Natural killer cell (primary cell): ENCODE measurements around the gene ARHGAP26. TPM values are rescaled to one million over a fixed set of nuclear protein-coding genes. Genes with fewer than 3 reads are reported as not detected.
A peak's percentile ranks its signal among the peaks of the same experiment; 100 is the strongest.

Experiments used
- ATAC-seq, 3 donors: fragments of 150-1000 bp in 2 of 3; fragments of 200-7000 bp in 1 of 3; cut with Tn5 transposase; 1 replicate in 1 of 3; 2 replicates in 2 of 3; pipeline ENCODE4 v1.10.0; 2021; ENCODE audit warnings: mild to moderate bottlenecking in 2 of 3, moderate library complexity in 2 of 3
- DNase-seq, 2 donors: peaks; one replicate each; pipeline versions ENCODE4 v3.0.0 to v3.0.0-alpha.2; 2013 to 2021; ENCODE audit warnings: mixed read lengths in 1 of 2
- H3K27ac ChIP-seq: one replicate; pipeline ENCODE4 v1.5.1; 2013; ENCODE audit warnings: mild to moderate bottlenecking, low read length
- H3K27me3 ChIP-seq: one replicate; pipeline ENCODE4 v1.6.1; 2013; ENCODE audit warnings: low read length; ENCODE audit not compliant: control insufficient read depth, insufficient read depth
- H3K36me3 ChIP-seq: one replicate; pipeline ENCODE4 v1.6.1; 2013; ENCODE audit warnings: low read length; ENCODE audit not compliant: control insufficient read depth, insufficient read depth
- H3K4me1 ChIP-seq: one replicate; pipeline ENCODE4 v1.6.1; 2013; ENCODE audit warnings: low read length; ENCODE audit not compliant: control insufficient read depth, insufficient read depth
- H3K4me3 ChIP-seq: one replicate; pipeline ENCODE4 v1.5.1; 2013; ENCODE audit warnings: low read length
- H3K9me3 ChIP-seq: one replicate; pipeline ENCODE4 v1.6.1; 2013; ENCODE audit warnings: low read length; ENCODE audit not compliant: control insufficient read depth, insufficient read depth
- H3K27ac Mint-ChIP-seq, 2 donors: one replicate each; pipeline ENCODE4 v1.8.0; 2022; ENCODE audit warnings: mild to moderate bottlenecking in 2 of 2, mixed read lengths in 2 of 2, moderate library complexity in 1 of 2
- H3K27me3 Mint-ChIP-seq, 2 donors: one replicate each; pipeline ENCODE4 v1.8.0; 2022; ENCODE audit warnings: low read depth in 2 of 2, mixed read lengths in 2 of 2
- H3K36me3 Mint-ChIP-seq: one replicate; pipeline ENCODE4 v1.8.0; 2022; ENCODE audit warnings: mixed read lengths
- H3K4me1 Mint-ChIP-seq, 2 donors: one replicate each; pipeline ENCODE4 v1.8.0; 2022; ENCODE audit warnings: mixed read lengths in 2 of 2
- H3K4me3 Mint-ChIP-seq: one replicate; pipeline ENCODE4 v1.8.0; 2022; ENCODE audit warnings: mild to moderate bottlenecking, moderate library complexity, mixed read lengths
- H3K9me3 Mint-ChIP-seq, 2 donors: one replicate each; pipeline ENCODE4 v1.8.0; 2022; ENCODE audit warnings: mixed read lengths in 2 of 2
- CTCF ChIP-seq: fragments of 200-600 bp; IDR thresholded peaks from one replicate; pipeline ENCODE4 v1.8.0; 2022; ENCODE audit warnings: antibody characterized with exemption
- WGBS: methylation state at CpG from one replicate; pipeline ENCODE4 v1.1.7; 2013; ENCODE audit warnings: missing lambda C conversion rate; ENCODE audit not compliant: insufficient coverage; 5-methylcytosine and 5-hydroxymethylcytosine counted together
- intact Hi-C: fragments of 100-400 bp; cut with micrococcal nuclease; formaldehyde crosslinking; loops from one replicate; pipeline ENCODE4 v1.14.2; 2022
- total RNA-seq, 4 donors: library from RNA; stranded (reverse); fragments of 120-200 nt in 1 of 4; gene quantifications; one replicate each; pipeline versions ENCODE4 v1.2.3 to v1.2.4, GENCODE V29; 2013 to 2022

Gene ARHGAP26
- total RNA-seq, 3 donors from 2014 or later (not counting 1 experiment from before 2014, with no cell fraction given), result 153 to 159 (median 158) TPM

- H3K4me3 ChIP-seq, result no peak overlapping the region
- TF ChIP-seq CTCF, result no peak
- H3K27ac ChIP-seq, result peak overlapping the region; percentile 61
- no peaks in the 10 kb centered on the region for H3K9me3 ChIP-seq
- H3K4me1 ChIP-seq, result peaks cover 49% of the 10 kb centered on the region
- no peaks in the 10 kb centered on the region for H3K27me3 Mint-ChIP-seq
- H3K36me3 Mint-ChIP-seq, result no peaks in the 10 kb centered on the region
- WGBS, result 25% methylated on average over 6 of the region's 6 CpGs
- DNase-seq, result peak; percentile 29 to 78
- peaks cover 77 to 84% of the 10 kb centered on the region in 2 donors for H3K4me1 Mint-ChIP-seq
- H3K36me3 ChIP-seq, result no peaks in the 10 kb centered on the region
- peak overlapping the region; percentile 77 for H3K4me3 Mint-ChIP-seq
- H3K27me3 ChIP-seq, result no peaks in the 10 kb centered on the region
- H3K27ac Mint-ChIP-seq, result peak overlapping the region; percentile 83 to 90
- no peaks in the 10 kb centered on the region for H3K9me3 Mint-ChIP-seq
- peak; percentile 60 to 72 (median 61) for ATAC-seq
- intact Hi-C loops, result no loop called here
These were observed 30.8 kb downstream of the ARHGAP26 start for GRCh38 chr5:142800776-142801494.

- Mint-ChIP-seq H3K4me1 (peaks cover 77 to 84% of the 10 kb centered on the region in 2 donors), H3K9me3 (no peaks in the 10 kb centered on the region), H3K27ac (peak overlapping the region; percentile 83 to 90), H3K36me3 (no peaks in the 10 kb centered on the region), H3K4me3 (peak overlapping the region; percentile 77), H3K27me3 (no peaks in the 10 kb centered on the region)
- Histone ChIP-seq H3K4me3 (no peak overlapping the region), H3K27ac (peak overlapping the region; percentile 61), H3K36me3 (no peaks in the 10 kb centered on the region), H3K27me3 (no peaks in the 10 kb centered on the region), H3K9me3 (no peaks in the 10 kb centered on the region), H3K4me1 (peaks cover 48% of the 10 kb centered on the region)
- intact Hi-C loops, result no loop called here
- TF ChIP-seq CTCF, result no peak
- DNase-seq (no peak), ATAC-seq (no peak)
- 56% methylated on average over 3 of the region's 4 CpGs for WGBS
These were observed 31.3 kb downstream of the ARHGAP26 start for GRCh38 chr5:142801495-142801871.

- Histone ChIP-seq H3K27me3 (no peaks in the 10 kb centered on the region), H3K4me1 (peaks cover 39% of the 10 kb centered on the region), H3K4me3 (no peak overlapping the region), H3K36me3 (no peaks in the 10 kb centered on the region), H3K27ac (no peak overlapping the region), H3K9me3 (no peaks in the 10 kb centered on the region)
- WGBS, result 96% methylated on average over 9 of the region's 11 CpGs
- intact Hi-C loops, result no loop called here
- no peak overlapping the region for H3K4me3 Mint-ChIP-seq
- H3K36me3 Mint-ChIP-seq, result no peaks in the 10 kb centered on the region
- H3K9me3 Mint-ChIP-seq, result no peaks in the 10 kb centered on the region
- H3K4me1 Mint-ChIP-seq, result peaks cover 72 to 73% of the 10 kb centered on the region in 2 donors
- DNase-seq, result no peak
- TF ChIP-seq CTCF, result no peak
- H3K27ac Mint-ChIP-seq, result peak overlapping the region; percentile 4 to 57
- no peak for ATAC-seq
- no peaks in the 10 kb centered on the region for H3K27me3 Mint-ChIP-seq
These were observed 33.4 kb downstream of the ARHGAP26 start for GRCh38 chr5:142803428-142804125.
